KMS-11 (cell line): ENCODE results near the gene GLB1L3.
"Not testable (repeated sequence)": the region's sequence is repeated elsewhere in the genome, so short reads cannot be mapped to it uniquely, and the experiment has no call there.

Source experiments
- H2AFZ ChIP-seq: fragments of 200-600 bp; sonication (generic); 2 replicates; pipeline ENCODE4 v1.6.1; 2016; ENCODE audit warnings: antibody characterized with exemption, mixed run types, low read depth
- H3K27ac ChIP-seq: fragments of 200-600 bp; sonication (generic); 2 replicates; pipeline ENCODE4 v1.6.1; 2016; ENCODE audit warnings: mild to moderate bottlenecking, mixed run types
- H3K27me3 ChIP-seq: fragments of 200-600 bp; sonication (generic); 2 replicates; pipeline ENCODE4 v1.6.1; 2017; ENCODE audit warnings: mild to moderate bottlenecking, low read depth, mixed run types, moderate library complexity; ENCODE audit not compliant: insufficient read depth
- H3K36me3 ChIP-seq: fragments of 200-600 bp; sonication (generic); 2 replicates; pipeline ENCODE4 v1.6.1; 2017; ENCODE audit warnings: mild to moderate bottlenecking, mixed run types; ENCODE audit not compliant: insufficient read depth
- H3K4me1 ChIP-seq: fragments of 200-600 bp; sonication (generic); 2 replicates; pipeline ENCODE4 v1.6.1; 2016; ENCODE audit warnings: mild to moderate bottlenecking, low read depth, mixed run types; ENCODE audit not compliant: poor library complexity, severe bottlenecking
- H3K4me2 ChIP-seq: fragments of 200-600 bp; sonication (generic); 2 replicates; pipeline ENCODE4 v1.7.0; 2016; ENCODE audit warnings: mild to moderate bottlenecking, mixed run types
- H3K4me3 ChIP-seq: fragments of 200-600 bp; sonication (generic); IDR thresholded peaks from 2 replicates; pipeline ENCODE4 v1.6.1; 2017; ENCODE audit warnings: low read depth, low read length, mixed read lengths; ENCODE audit not compliant: insufficient read depth
- H3K79me2 ChIP-seq: fragments of 200-600 bp; sonication (generic); 2 replicates; pipeline ENCODE4 v1.6.1; 2016; ENCODE audit warnings: low read depth, mixed run types; ENCODE audit not compliant: insufficient read depth
- H3K9ac ChIP-seq: fragments of 200-600 bp; sonication (generic); 2 replicates; pipeline ENCODE4 v1.6.1; 2016; ENCODE audit warnings: mild to moderate bottlenecking, mixed run types
- H4K20me1 ChIP-seq: fragments of 200-600 bp; sonication (generic); 2 replicates; pipeline ENCODE4 v1.6.1; 2016; ENCODE audit warnings: mild to moderate bottlenecking, mixed run types; ENCODE audit not compliant: insufficient read depth
- TF ChIP-seq, protein P1 (sequence below): fragments of 200-600 bp; sonication (generic); conservative IDR thresholded peaks from 2 replicates; pipeline ENCODE4 v1.6.1; 2017; ENCODE audit warnings: low read depth, mild to moderate bottlenecking, antibody characterized with exemption, low read length, moderate library complexity, mixed read lengths

Gene GLB1L3

DNA sequence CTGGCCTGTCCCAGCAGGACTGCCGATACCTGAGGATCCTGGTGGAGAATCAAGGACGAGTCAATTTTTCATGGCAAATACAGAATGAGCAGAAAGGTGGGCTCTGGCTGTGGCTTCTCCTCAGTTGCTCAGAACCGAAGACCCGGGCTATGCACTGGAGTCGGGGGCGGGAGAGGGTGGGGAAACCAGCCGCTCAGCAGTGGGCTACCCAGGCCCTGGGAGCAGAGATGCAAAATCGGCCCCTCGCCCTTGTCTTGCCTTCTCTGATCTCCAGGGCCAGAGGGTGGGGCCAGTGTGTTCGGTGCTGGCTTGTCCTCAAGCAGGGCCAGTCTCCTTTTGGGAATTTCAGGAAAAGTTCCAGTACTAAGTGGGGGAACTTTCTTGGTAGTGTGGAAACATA lies 37.2 kb downstream of the GLB1L3 start:
- TF ChIP-seq, protein P1, sequence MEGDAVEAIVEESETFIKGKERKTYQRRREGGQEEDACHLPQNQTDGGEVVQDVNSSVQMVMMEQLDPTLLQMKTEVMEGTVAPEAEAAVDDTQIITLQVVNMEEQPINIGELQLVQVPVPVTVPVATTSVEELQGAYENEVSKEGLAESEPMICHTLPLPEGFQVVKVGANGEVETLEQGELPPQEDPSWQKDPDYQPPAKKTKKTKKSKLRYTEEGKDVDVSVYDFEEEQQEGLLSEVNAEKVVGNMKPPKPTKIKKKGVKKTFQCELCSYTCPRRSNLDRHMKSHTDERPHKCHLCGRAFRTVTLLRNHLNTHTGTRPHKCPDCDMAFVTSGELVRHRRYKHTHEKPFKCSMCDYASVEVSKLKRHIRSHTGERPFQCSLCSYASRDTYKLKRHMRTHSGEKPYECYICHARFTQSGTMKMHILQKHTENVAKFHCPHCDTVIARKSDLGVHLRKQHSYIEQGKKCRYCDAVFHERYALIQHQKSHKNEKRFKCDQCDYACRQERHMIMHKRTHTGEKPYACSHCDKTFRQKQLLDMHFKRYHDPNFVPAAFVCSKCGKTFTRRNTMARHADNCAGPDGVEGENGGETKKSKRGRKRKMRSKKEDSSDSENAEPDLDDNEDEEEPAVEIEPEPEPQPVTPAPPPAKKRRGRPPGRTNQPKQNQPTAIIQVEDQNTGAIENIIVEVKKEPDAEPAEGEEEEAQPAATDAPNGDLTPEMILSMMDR: no peak
- Histone ChIP-seq H3K27ac (no peak overlapping the region), H3K79me2 (no peaks in the 10 kb centered on the region), H3K4me2 (no peak overlapping the region), H3K4me3 (no peak overlapping the region), H4K20me1 (no peaks in the 10 kb centered on the region), H3K4me1 (no peaks in the 10 kb centered on the region), H3K27me3 (no peaks in the 10 kb centered on the region), H2AFZ (no peak overlapping the region), H3K36me3 (no peaks in the 10 kb centered on the region), H3K9ac (no peak overlapping the region)

- no peak overlapping the region for H3K4me2 ChIP-seq
- H3K79me2 ChIP-seq: no peaks in the 10 kb centered on the region
- H3K36me3 ChIP-seq: no peaks in the 10 kb centered on the region
- no peaks in the 10 kb centered on the region for H4K20me1 ChIP-seq
- H3K4me3 ChIP-seq: no peak overlapping the region
- H3K27me3 ChIP-seq: no peaks in the 10 kb centered on the region
- TF ChIP-seq, protein P1: no peak
- H3K4me1 ChIP-seq: no peaks in the 10 kb centered on the region
- H2AFZ ChIP-seq: no peak overlapping the region
- no peak overlapping the region for H3K27ac ChIP-seq
- H3K9ac ChIP-seq: no peak overlapping the region
Measured at GRCh38 chr11:134313821-134314607, 37.8 kb downstream of the GLB1L3 start.

DNA sequence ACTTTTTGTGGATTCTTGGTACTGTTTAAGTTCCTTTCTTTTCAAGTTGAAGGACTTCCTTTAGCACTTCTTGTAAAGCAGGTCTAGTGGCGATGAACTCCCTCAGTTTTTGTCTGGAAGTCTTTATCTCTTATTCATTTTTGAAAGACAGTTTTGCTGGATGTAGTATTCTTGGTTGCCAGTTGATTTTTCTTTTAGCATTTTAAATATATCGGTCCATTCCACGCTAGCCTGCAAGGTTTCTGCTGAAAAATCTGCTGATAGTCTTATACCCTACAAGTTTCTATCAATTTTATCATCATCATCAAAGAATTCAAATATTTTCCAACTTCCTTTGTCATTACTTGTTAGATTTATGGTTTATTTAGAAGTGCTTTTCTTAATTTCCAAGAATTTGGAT lies 40.9 kb downstream of the GLB1L3 start:
- H3K4me2 ChIP-seq: no peak overlapping the region
- no peaks in the 10 kb centered on the region for H3K36me3 ChIP-seq
- H2AFZ ChIP-seq: no peak overlapping the region
- no peaks in the 10 kb centered on the region for H3K27me3 ChIP-seq
- no peaks in the 10 kb centered on the region for H3K4me1 ChIP-seq
- no peak overlapping the region for H3K4me3 ChIP-seq
- TF ChIP-seq, protein P1: no peak
- no peaks in the 10 kb centered on the region for H4K20me1 ChIP-seq
- H3K27ac ChIP-seq: no peak overlapping the region
- H3K9ac ChIP-seq: no peak overlapping the region
- H3K79me2 ChIP-seq: no peaks in the 10 kb centered on the region

- not testable (repeated sequence) for H3K4me2 ChIP-seq, H2AFZ ChIP-seq, H3K36me3 ChIP-seq, H3K9ac ChIP-seq, H3K79me2 ChIP-seq, H3K4me3 ChIP-seq, H4K20me1 ChIP-seq, H3K27me3 ChIP-seq, H3K27ac ChIP-seq, H3K4me1 ChIP-seq
Measured at GRCh38 chr11:134321373-134321772, 45.2 kb downstream of the GLB1L3 start.

GRCh38 chr11:134322553-134322952 lies 46.4 kb downstream of the GLB1L3 start:
- Histone ChIP-seq H2AFZ (no peak overlapping the region), H3K79me2 (no peaks in the 10 kb centered on the region), H3K4me2 (no peak overlapping the region), H3K4me1 (no peaks in the 10 kb centered on the region), H3K27me3 (no peaks in the 10 kb centered on the region), H3K4me3 (no peak overlapping the region), H3K36me3 (no peaks in the 10 kb centered on the region), H3K27ac (no peak overlapping the region), H3K9ac (no peak overlapping the region), H4K20me1 (no peaks in the 10 kb centered on the region)
- TF ChIP-seq, protein P1: no peak
